ENCODE measurements around the gene ADGRB3.

DNA sequence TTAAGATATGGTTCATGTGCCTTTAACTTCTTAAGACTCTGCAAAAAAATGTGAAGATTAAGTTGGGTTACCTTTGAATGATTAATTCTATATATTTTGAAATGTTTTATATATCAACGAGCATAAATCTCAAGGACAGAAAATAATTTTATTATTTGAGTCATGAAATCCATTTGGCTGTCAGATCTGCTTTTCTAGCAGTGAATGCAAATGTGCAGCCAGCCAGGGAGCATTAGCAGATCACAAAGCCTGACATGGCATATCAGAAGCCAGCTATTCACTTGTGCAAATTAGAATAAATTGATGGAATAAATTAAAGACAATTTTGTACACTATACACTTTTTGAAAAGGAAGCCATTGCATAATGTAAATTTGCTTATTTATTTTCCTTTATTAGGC is 424.3 kb downstream of the ADGRB3 start:
- TF ChIP-seq, protein P1, sequence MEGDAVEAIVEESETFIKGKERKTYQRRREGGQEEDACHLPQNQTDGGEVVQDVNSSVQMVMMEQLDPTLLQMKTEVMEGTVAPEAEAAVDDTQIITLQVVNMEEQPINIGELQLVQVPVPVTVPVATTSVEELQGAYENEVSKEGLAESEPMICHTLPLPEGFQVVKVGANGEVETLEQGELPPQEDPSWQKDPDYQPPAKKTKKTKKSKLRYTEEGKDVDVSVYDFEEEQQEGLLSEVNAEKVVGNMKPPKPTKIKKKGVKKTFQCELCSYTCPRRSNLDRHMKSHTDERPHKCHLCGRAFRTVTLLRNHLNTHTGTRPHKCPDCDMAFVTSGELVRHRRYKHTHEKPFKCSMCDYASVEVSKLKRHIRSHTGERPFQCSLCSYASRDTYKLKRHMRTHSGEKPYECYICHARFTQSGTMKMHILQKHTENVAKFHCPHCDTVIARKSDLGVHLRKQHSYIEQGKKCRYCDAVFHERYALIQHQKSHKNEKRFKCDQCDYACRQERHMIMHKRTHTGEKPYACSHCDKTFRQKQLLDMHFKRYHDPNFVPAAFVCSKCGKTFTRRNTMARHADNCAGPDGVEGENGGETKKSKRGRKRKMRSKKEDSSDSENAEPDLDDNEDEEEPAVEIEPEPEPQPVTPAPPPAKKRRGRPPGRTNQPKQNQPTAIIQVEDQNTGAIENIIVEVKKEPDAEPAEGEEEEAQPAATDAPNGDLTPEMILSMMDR (IDR thresholded peaks at IDR 0.05): no peak
- TF ChIP-seq POLR2A (IDR thresholded peaks at IDR 0.05): no peak

Data from lower leg skin (tissue), 3 donors.